Measurements from ENCODE around the gene UQCC5. TPM values are rescaled to one million over a fixed set of nuclear protein-coding genes. Genes with fewer than 3 reads are reported as not detected.

Gene UQCC5
- total and polyA plus RNA-seq, 4 donors: 3.3 to 39.9 (median 6.8) TPM

DNA sequence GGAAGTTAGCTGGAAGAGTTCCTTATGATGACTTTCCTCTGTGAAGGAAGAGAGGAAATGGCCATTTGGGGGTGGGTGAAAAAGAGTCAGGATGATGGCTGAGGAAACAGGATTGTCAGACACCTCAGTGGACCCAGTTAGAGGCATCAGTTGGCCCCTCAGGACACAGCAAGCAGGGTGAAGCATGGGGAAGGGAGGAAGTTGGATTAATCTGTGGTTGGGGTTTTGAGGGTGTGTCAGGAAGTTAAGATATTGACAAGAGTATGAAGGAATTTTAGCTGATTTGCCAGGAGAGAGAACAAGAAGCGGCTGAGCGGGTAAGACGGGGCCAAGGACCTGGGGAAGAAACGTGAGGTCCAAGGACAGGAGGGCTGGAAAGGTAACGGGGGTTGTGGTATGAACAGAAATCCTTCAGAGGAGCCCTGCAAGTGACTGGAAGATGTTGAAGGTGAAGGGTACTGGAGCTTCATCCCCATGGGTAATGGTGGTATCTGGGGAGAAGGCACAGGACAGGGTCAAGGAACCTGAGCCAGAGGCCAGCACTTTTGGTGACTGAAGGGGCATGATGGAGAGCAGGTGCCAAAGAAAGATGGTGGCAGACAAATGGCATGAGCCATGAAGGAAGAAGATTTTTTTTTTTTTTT, 2.7 kb downstream of the UQCC5 start (continued):
- TF ChIP-seq, protein P1, sequence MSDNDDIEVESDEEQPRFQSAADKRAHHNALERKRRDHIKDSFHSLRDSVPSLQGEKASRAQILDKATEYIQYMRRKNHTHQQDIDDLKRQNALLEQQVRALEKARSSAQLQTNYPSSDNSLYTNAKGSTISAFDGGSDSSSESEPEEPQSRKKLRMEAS (IDR thresholded peaks at IDR 0.05): no peak

DNA sequence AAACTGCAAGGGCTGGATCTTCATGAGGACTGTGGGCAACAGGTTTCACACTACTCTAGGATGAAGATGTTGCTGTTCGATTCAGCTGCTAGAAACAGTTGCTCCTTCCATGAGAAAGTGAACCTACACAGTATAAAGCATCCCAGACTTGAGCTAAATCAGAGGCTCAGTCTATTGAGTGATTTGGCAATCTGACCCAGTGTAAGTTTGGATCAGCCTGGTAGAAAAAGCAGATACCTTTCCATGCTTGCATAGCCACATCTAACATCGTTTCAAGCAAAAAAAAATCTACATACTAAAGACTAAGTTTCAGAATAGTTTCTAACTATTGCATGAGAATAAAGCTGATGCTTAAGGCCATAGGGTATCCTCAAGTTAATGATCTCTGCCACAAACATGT, 4.6 kb downstream of the UQCC5 start:
- H3K27ac ChIP-seq (ENCODE audit: low read depth in 1 of 2, low read length in 2 of 2): no peak overlapping the region
- WGBS: 90% methylated on average over 2 of the region's 2 CpGs

DNA sequence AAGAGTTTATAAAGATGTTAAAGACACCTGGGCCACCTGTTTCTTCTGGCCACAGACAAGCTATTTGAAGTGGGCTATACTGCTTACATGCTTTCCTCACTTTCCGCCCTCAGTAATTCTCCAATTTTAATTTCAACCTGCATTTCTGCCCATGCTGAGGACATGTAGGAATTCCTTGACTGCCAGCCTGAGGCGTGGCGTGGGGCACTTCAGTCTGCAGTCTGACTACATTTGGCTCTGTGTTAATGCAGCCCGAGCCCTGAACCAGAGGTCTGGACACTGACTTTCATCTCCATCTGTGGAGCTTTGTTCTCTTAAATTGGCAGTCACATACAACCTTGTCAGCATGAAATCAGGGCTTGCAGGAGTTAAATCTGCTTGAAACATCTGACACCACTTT, 8.5 kb downstream of the UQCC5 start:
- TF ChIP-seq YY1 (IDR thresholded peaks at IDR 0.05) (no peak), JUND (IDR thresholded peaks at IDR 0.05) (no peak), FOXA1 (IDR thresholded peaks at IDR 0.05) (no peak), FOXA2 (IDR thresholded peaks at IDR 0.05) (no peak), EGR1 (IDR thresholded peaks at IDR 0.05; ENCODE audit: low read depth in 2 of 2) (no peak), SP1 (IDR thresholded peaks at IDR 0.05) (no peak), GABPA (IDR thresholded peaks at IDR 0.05 in 1 of 2, conservative IDR thresholded peaks at IDR 0.05 in 1 of 2) (no peak)
- TF ChIP-seq, protein P2, sequence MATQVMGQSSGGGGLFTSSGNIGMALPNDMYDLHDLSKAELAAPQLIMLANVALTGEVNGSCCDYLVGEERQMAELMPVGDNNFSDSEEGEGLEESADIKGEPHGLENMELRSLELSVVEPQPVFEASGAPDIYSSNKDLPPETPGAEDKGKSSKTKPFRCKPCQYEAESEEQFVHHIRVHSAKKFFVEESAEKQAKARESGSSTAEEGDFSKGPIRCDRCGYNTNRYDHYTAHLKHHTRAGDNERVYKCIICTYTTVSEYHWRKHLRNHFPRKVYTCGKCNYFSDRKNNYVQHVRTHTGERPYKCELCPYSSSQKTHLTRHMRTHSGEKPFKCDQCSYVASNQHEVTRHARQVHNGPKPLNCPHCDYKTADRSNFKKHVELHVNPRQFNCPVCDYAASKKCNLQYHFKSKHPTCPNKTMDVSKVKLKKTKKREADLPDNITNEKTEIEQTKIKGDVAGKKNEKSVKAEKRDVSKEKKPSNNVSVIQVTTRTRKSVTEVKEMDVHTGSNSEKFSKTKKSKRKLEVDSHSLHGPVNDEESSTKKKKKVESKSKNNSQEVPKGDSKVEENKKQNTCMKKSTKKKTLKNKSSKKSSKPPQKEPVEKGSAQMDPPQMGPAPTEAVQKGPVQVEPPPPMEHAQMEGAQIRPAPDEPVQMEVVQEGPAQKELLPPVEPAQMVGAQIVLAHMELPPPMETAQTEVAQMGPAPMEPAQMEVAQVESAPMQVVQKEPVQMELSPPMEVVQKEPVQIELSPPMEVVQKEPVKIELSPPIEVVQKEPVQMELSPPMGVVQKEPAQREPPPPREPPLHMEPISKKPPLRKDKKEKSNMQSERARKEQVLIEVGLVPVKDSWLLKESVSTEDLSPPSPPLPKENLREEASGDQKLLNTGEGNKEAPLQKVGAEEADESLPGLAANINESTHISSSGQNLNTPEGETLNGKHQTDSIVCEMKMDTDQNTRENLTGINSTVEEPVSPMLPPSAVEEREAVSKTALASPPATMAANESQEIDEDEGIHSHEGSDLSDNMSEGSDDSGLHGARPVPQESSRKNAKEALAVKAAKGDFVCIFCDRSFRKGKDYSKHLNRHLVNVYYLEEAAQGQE (IDR thresholded peaks at IDR 0.05): no peak
- TF ChIP-seq, protein P1 (IDR thresholded peaks at IDR 0.05): no peak
- TF ChIP-seq, protein P3, sequence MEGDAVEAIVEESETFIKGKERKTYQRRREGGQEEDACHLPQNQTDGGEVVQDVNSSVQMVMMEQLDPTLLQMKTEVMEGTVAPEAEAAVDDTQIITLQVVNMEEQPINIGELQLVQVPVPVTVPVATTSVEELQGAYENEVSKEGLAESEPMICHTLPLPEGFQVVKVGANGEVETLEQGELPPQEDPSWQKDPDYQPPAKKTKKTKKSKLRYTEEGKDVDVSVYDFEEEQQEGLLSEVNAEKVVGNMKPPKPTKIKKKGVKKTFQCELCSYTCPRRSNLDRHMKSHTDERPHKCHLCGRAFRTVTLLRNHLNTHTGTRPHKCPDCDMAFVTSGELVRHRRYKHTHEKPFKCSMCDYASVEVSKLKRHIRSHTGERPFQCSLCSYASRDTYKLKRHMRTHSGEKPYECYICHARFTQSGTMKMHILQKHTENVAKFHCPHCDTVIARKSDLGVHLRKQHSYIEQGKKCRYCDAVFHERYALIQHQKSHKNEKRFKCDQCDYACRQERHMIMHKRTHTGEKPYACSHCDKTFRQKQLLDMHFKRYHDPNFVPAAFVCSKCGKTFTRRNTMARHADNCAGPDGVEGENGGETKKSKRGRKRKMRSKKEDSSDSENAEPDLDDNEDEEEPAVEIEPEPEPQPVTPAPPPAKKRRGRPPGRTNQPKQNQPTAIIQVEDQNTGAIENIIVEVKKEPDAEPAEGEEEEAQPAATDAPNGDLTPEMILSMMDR (IDR thresholded peaks at IDR 0.05; ENCODE audit: low read depth, low read length, missing input control): no peak
- Histone ChIP-seq H3K27me3 (ENCODE audit: control insufficient read depth in 4 of 4, insufficient read depth in 4 of 4, low read length in 3 of 4) (no peaks in the 10 kb centered on the region), H3K36me3 (ENCODE audit: control insufficient read depth in 4 of 4, insufficient read depth in 3 of 4, low read depth in 1 of 4, low read length in 3 of 4) (peaks cover 8 to 30% (median 18%) of the 10 kb centered on the region in 4 donors), H3K4me1 (ENCODE audit: control insufficient read depth in 4 of 4, insufficient read depth in 4 of 4, low read length in 3 of 4) (peaks cover 0 to 1% (median under 1%) of the 10 kb centered on the region in 4 donors), H3K4me3 (ENCODE audit: low read depth in 1 of 3, low read length in 3 of 3) (no peak overlapping the region), H3K9ac (ENCODE audit: low read depth in 1 of 2, low read length in 2 of 2) (no peak overlapping the region), H3K27ac (ENCODE audit: low read depth in 1 of 2, low read length in 2 of 2) (no peak overlapping the region), H3K9me3 (ENCODE audit: control insufficient read depth in 4 of 4, low read length in 3 of 4) (no peaks in the 10 kb centered on the region)
- WGBS: 94% methylated on average over 4 of the region's 4 CpGs
- no peak for DNase-seq (ENCODE audit: low spot score)

More for the DNA sequence above, 4.6 kb downstream of the UQCC5 start:
- Histone ChIP-seq H3K4me3 (ENCODE audit: low read depth in 1 of 3, low read length in 3 of 3) (no peak overlapping the region), H3K27me3 (ENCODE audit: control insufficient read depth in 4 of 4, insufficient read depth in 4 of 4, low read length in 3 of 4) (no peaks in the 10 kb centered on the region), H3K36me3 (ENCODE audit: control insufficient read depth in 4 of 4, insufficient read depth in 3 of 4, low read depth in 1 of 4, low read length in 3 of 4) (peaks cover 2 to 9% (median 6%) of the 10 kb centered on the region in 4 donors), H3K9me3 (ENCODE audit: control insufficient read depth in 4 of 4, low read length in 3 of 4) (no peaks in the 10 kb centered on the region), H3K4me1 (ENCODE audit: control insufficient read depth in 4 of 4, insufficient read depth in 4 of 4, low read length in 3 of 4) (peaks cover 6 to 28% (median 22%) of the 10 kb centered on the region in 4 donors), H3K9ac (ENCODE audit: low read depth in 1 of 2, low read length in 2 of 2) (no peak overlapping the region)
- TF ChIP-seq HNF4G (IDR thresholded peaks at IDR 0.05): no peak
- TF ChIP-seq, protein P3 (IDR thresholded peaks at IDR 0.05; ENCODE audit: low read depth, low read length, missing input control): no peak
- TF ChIP-seq RXRA (IDR thresholded peaks at IDR 0.05): no peak
- no peak for TF ChIP-seq EGR1 (IDR thresholded peaks at IDR 0.05; ENCODE audit: low read depth in 2 of 2)
- TF ChIP-seq JUND (IDR thresholded peaks at IDR 0.05): no peak
- DNase-seq (ENCODE audit: low spot score): no peak

Data from liver (tissue), 9 donors.